AG04450 (cell line): ENCODE data around the gene VEZF1. TPM values are rescaled to one million over a fixed set of nuclear protein-coding genes. Genes with fewer than 3 reads are reported as not detected.
"Not testable (repeated sequence)": the region's sequence is repeated elsewhere in the genome, so short reads cannot be mapped to it uniquely, and the experiment has no call there.

ENCODE experiments used
- CTCF ChIA-PET: fragments of 300-600, 350-600 bp; formaldehyde crosslinking; extraction: SDS; loops from one replicate; lab custom pipeline; 2022; ENCODE audit warnings: antibody characterized with exemption, inconsistent platforms; lab: Charles Lee
- POLR2A ChIA-PET: fragments of 350-600 bp; formaldehyde crosslinking; extraction: SDS; loops from one replicate; lab custom pipeline; 2021; ENCODE audit warnings: antibody characterized with exemption, inconsistent platforms; lab: Yijun Ruan, JAX
- DNase-seq: peaks from one replicate; pipeline ENCODE4 v3.0.0-alpha.2; 2011; ENCODE audit warnings: low read depth, low spot score
- H3K27ac ChIP-seq: one replicate; pipeline ENCODE4 v1.5.1; 2012; ENCODE audit warnings: low read depth, low read length, control low read depth
- H3K27me3 ChIP-seq: one replicate; pipeline ENCODE4 v1.6.0; 2012; ENCODE audit warnings: low read length; ENCODE audit not compliant: control insufficient read depth, insufficient read depth
- H3K4me3 ChIP-seq: 2 replicates; pipeline ENCODE4 v1.5.1; 2011; ENCODE audit warnings: mild to moderate bottlenecking, low read depth, low read length, control low read depth
- H3K9me3 ChIP-seq: 2 replicates; pipeline ENCODE4 v1.5.1; 2012; ENCODE audit warnings: low read length; ENCODE audit not compliant: control insufficient read depth, insufficient read depth
- polyA plus RNA-seq: library from polyadenylated mRNA; depleted of rRNA; stranded (reverse); fragments of >200 nt; gene quantifications from 2 replicates; pipeline ENCODE4 v1.2.3, GENCODE V29; 2011
- TF ChIP-seq, protein P1 (sequence below): IDR thresholded peaks from 2 replicates; pipeline ENCODE4 v1.5.1; 2011; ENCODE audit warnings: low read depth, low read length, control low read depth, inconsistent platforms

Gene VEZF1
- polyA plus RNA-seq, 1 experiment = 38.9 TPM

DNA sequence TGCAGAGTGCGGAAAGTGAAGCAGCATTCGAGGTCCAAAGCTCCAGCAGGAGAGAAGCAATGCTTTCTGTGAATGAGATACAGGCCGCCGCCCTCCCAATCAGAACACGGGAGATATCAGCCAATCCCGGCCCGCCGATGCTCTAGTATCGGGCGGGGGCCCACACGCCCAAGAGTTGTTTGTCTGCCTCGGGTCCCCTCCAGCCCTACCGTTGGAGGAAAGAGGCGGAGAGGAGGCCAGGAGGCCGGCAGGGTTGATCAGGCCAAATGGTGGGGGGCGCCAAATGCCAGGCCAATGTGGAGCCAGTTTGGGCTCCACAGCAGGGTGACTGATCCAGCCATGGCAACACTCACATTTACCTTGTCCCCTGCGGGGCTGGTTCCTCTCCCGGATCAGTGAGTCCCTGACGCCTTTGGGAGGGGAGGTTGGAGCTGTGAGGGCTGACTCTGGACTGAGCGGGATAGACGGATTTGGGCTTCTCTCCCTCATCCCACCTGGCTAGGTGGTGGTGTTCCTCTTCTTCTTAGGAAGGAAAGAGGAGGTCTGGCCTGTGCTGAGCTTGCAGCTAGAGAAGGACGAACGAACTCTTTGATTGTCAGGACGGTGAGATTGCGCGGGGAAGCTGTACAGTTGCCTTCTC, 22.4 kb downstream of the VEZF1 start:
- H3K27ac ChIP-seq = no peak overlapping the region

DNA sequence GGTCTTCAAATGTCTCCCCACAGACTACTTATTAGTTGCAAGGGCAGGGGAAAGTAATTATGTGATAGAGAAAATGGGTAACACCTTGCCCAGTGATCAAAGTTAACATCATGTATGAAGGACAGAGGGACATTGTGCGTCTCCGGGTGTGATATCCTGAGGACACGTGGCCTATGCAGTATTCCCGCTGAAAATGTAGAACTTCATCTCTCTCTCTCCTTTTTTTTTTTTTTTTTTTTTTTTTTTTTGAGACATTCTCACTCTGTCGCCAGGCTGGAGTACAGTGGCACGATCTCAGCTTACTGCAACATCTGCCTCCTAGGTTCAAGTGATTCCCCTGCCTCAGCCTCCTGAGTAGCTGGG, 24.9 kb downstream of the VEZF1 start:
- DNase-seq = no peak
- TF ChIP-seq, protein P1, sequence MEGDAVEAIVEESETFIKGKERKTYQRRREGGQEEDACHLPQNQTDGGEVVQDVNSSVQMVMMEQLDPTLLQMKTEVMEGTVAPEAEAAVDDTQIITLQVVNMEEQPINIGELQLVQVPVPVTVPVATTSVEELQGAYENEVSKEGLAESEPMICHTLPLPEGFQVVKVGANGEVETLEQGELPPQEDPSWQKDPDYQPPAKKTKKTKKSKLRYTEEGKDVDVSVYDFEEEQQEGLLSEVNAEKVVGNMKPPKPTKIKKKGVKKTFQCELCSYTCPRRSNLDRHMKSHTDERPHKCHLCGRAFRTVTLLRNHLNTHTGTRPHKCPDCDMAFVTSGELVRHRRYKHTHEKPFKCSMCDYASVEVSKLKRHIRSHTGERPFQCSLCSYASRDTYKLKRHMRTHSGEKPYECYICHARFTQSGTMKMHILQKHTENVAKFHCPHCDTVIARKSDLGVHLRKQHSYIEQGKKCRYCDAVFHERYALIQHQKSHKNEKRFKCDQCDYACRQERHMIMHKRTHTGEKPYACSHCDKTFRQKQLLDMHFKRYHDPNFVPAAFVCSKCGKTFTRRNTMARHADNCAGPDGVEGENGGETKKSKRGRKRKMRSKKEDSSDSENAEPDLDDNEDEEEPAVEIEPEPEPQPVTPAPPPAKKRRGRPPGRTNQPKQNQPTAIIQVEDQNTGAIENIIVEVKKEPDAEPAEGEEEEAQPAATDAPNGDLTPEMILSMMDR = no peak
- POLR2A ChIA-PET = no interaction called here
- Histone ChIP-seq H3K9me3 (no peaks in the 10 kb centered on the region; the same call in 1 of the 2 replicates), H3K4me3 (no peak overlapping the region), H3K27ac (no peak overlapping the region), H3K27me3 (peaks cover 1% of the 10 kb centered on the region)
- CTCF ChIA-PET = interaction anchor here (0.7 kb wide), 1 partner anchor 14 kb away, joined by 5 read pairs; no protein-coding TSS in a partner anchor

More for the DNA sequence above, 22.4 kb downstream of the VEZF1 start:
- Histone ChIP-seq H3K4me3 (no peak overlapping the region), H3K27me3 (peaks cover 6% of the 10 kb centered on the region), H3K9me3 (no peaks in the 10 kb centered on the region; the same call in 1 of the 2 replicates)
- TF ChIP-seq, protein P1 = no peak
- POLR2A ChIA-PET = interaction anchor here (0.6 kb wide), 1 partner anchor 63 kb away, joined by 3 read pairs; no protein-coding TSS in a partner anchor
- no peak for DNase-seq
- CTCF ChIA-PET = interaction anchor here (1.0 kb wide), 1 partner anchor 73 kb away, joined by 3 read pairs; no protein-coding TSS in a partner anchor

DNA sequence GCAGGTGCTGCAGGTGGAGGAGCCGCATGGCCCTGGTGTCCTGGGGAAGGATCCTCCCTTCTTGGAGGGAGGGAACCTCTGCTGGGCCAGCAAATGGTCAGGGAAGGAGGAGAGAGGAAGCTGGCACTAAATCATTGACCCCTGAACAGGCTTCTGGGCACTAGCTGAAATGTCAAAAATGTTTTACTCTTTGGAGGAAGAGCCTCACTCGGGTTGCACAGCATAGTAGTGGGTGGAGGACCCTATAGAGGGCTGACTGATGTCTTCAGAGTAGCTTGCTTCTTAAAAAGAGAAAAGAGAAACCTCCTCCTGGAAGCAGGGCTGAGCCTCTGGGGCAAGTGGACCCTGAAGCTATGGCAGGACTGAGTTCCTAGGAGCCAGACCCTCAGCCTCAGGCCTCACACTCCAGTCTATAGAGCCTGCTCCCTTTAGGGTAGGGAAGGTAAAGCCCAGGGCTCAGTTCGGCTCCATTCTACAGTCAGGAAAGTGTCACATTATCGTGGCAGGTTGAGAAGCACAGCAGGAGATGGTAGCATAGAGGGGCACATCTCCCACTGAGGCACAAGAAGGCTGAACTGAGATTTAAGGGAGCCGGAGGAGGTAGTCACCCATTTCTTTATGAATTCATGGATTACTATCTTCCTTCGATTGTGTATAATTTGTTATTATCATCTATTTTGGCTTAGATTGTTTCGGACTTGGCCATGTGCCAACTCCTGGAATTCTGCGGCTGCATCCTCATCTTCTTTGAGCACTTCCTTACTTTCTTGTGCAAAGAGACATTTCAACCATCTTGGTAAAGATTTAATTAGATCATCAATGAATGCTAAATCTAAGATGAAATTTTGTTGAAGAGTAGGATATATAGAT, 25.5 kb downstream of the VEZF1 start:
- Histone ChIP-seq H3K27me3 (no peaks in the 10 kb centered on the region), H3K4me3 (no peak overlapping the region), H3K9me3 (no peaks in the 10 kb centered on the region; the same call in 1 of the 2 replicates), H3K27ac (no peak overlapping the region)
- no peak for DNase-seq
- ChIA-PET CTCF (no interaction called here), POLR2A (no interaction called here)
- TF ChIP-seq, protein P1 = no peak

DNA sequence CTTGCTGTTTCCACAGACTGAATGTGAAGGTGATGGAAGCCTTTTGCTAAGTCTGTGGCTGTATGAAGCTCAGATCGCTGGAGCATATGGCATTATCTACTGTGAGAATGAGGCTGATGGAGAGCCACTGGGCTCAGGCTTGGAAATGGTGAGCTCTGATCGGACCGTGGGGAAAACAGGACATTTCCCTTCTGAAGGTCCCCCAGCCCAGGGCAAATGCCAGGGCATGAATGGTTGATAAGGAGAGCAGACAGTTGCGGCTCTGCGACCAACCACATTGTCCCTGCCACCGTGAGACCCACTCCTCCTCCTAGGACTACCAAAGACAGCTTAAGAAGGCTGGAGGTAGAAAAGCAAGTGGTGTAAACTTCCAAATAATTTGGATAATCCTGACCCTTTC, 28.1 kb downstream of the VEZF1 start:
- no peak overlapping the region for H3K4me3 ChIP-seq
- TF ChIP-seq, protein P1 = no peak
- ChIA-PET CTCF (no interaction called here), POLR2A (interaction anchor here (0.6 kb wide), 2 partner anchors 9 to 100 kb away, joined by 3 read pairs; no protein-coding TSS in a partner anchor)
- no peaks in the 10 kb centered on the region; the same call in 1 of the 2 replicates for H3K9me3 ChIP-seq
- H3K27ac ChIP-seq = no peak overlapping the region
- no peak for DNase-seq
- no peaks in the 10 kb centered on the region for H3K27me3 ChIP-seq

DNA sequence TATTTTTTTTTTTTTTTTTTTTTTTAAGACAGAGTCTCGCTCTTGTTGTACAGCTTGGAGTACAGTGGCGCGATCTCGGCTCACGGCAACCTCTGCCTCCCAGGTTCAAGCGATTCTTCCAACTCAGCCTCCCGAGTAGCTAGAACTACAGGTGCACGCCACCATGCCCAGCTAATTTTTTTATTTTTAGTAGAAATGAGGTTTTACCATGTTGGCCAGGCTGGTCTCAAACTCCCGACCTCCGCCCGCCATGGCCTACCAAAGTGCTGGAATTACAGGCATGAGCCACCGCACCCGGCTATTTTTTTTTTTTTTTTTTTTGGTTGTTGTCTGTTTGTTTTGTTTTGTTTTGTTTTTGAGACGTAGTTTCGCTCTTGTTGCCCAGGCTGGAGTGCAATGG, 29.7 kb downstream of the VEZF1 start:
- H3K4me3 ChIP-seq, H3K27me3 ChIP-seq, POLR2A ChIA-PET, CTCF ChIA-PET, H3K9me3 ChIP-seq, H3K27ac ChIP-seq, DNase-seq: not testable (repeated sequence)
